SU-DHL-6 (cell line): Measurements from ENCODE around the gene GTF2H3.

ENCODE experiments used
- EZH2phosphoT487 ChIP-seq: fragments of 200-600 bp; sonication (generic), shearing (Covaris generic); conservative IDR thresholded peaks from 2 replicates; pipeline ENCODE4 v1.6.1; 2018; ENCODE audit warnings: mild to moderate bottlenecking, antibody characterized with exemption, low read length, moderate library complexity, mixed read lengths
- TF ChIP-seq, protein P1 (sequence below): fragments of 200-600 bp; sonication (generic); IDR thresholded peaks from one replicate; pipeline ENCODE4 v1.5.1; 2017; ENCODE audit warnings: antibody characterized with exemption, mild to moderate bottlenecking, low read length, moderate library complexity; ENCODE audit not compliant: insufficient read depth, poor library complexity, severe bottlenecking

- TF ChIP-seq, protein P1, sequence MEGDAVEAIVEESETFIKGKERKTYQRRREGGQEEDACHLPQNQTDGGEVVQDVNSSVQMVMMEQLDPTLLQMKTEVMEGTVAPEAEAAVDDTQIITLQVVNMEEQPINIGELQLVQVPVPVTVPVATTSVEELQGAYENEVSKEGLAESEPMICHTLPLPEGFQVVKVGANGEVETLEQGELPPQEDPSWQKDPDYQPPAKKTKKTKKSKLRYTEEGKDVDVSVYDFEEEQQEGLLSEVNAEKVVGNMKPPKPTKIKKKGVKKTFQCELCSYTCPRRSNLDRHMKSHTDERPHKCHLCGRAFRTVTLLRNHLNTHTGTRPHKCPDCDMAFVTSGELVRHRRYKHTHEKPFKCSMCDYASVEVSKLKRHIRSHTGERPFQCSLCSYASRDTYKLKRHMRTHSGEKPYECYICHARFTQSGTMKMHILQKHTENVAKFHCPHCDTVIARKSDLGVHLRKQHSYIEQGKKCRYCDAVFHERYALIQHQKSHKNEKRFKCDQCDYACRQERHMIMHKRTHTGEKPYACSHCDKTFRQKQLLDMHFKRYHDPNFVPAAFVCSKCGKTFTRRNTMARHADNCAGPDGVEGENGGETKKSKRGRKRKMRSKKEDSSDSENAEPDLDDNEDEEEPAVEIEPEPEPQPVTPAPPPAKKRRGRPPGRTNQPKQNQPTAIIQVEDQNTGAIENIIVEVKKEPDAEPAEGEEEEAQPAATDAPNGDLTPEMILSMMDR: no peak
- no peak for TF ChIP-seq EZH2phosphoT487
Observed at GRCh38 chr12:123607756-123608155, 25.9 kb upstream of the GTF2H3 start.
